Measurements from ENCODE around the gene WAC. TPM values are rescaled to one million over a fixed set of nuclear protein-coding genes. Genes with fewer than 3 reads are reported as not detected.

WAC gene
- total RNA-seq, 1 donor from 2014 or later = 115 TPM

GRCh38 chr10:28631896-28632583, 99.1 kb downstream of the WAC start:
- no peak for TF ChIP-seq CTCF (conservative IDR thresholded peaks at IDR 0.05)
- no peaks in the 10 kb centered on the region for H3K9me3 Mint-ChIP-seq
- no peaks in the 10 kb centered on the region for H3K36me3 Mint-ChIP-seq
- H3K27ac Mint-ChIP-seq = no peak overlapping the region
- no peak overlapping the region for H3K4me3 Mint-ChIP-seq
- H3K4me1 Mint-ChIP-seq (ENCODE audit: unreplicated experiment) = peaks cover 6% of the 10 kb centered on the region
- no peak for DNase-seq (ENCODE audit: extremely low spot score, unreplicated experiment)
- peaks cover 6% of the 10 kb centered on the region for H3K27me3 Mint-ChIP-seq

- H3K4me3 Mint-ChIP-seq = no peak overlapping the region
- no peaks in the 10 kb centered on the region for H3K36me3 Mint-ChIP-seq
- DNase-seq (ENCODE audit: extremely low spot score, unreplicated experiment) = no peak
- H3K4me1 Mint-ChIP-seq (ENCODE audit: unreplicated experiment) = peaks cover 6% of the 10 kb centered on the region
- peaks cover 6% of the 10 kb centered on the region for H3K27me3 Mint-ChIP-seq
- no peak overlapping the region for H3K27ac Mint-ChIP-seq
- no peaks in the 10 kb centered on the region for H3K9me3 Mint-ChIP-seq
- TF ChIP-seq CTCF (conservative IDR thresholded peaks at IDR 0.05) = no peak
Measured at GRCh38 chr10:28632584-28632945, 99.6 kb downstream of the WAC start.

GRCh38 chr10:28633750-28634149, 100.8 kb downstream of the WAC start:
- TF ChIP-seq CTCF (conservative IDR thresholded peaks at IDR 0.05) = no peak
- no peaks in the 10 kb centered on the region for H3K36me3 Mint-ChIP-seq
- no peak overlapping the region for H3K4me3 Mint-ChIP-seq
- no peaks in the 10 kb centered on the region for H3K4me1 Mint-ChIP-seq (ENCODE audit: unreplicated experiment)
- no peaks in the 10 kb centered on the region for H3K9me3 Mint-ChIP-seq
- H3K27ac Mint-ChIP-seq = no peak overlapping the region
- peaks cover 6% of the 10 kb centered on the region for H3K27me3 Mint-ChIP-seq
- no peak for DNase-seq (ENCODE audit: extremely low spot score, unreplicated experiment)

GRCh38 chr10:28637346-28637745, 104.4 kb downstream of the WAC start:
- H3K9me3 Mint-ChIP-seq = no peaks in the 10 kb centered on the region
- H3K4me3 Mint-ChIP-seq = no peak overlapping the region
- H3K36me3 Mint-ChIP-seq = no peaks in the 10 kb centered on the region
- no peak for DNase-seq (ENCODE audit: extremely low spot score, unreplicated experiment)
- no peak for TF ChIP-seq CTCF (conservative IDR thresholded peaks at IDR 0.05)
- H3K4me1 Mint-ChIP-seq (ENCODE audit: unreplicated experiment) = no peaks in the 10 kb centered on the region
- H3K27ac Mint-ChIP-seq = no peak overlapping the region
- peaks cover 4% of the 10 kb centered on the region for H3K27me3 Mint-ChIP-seq

- no peak for TF ChIP-seq CTCF (conservative IDR thresholded peaks at IDR 0.05)
- H3K9me3 Mint-ChIP-seq = no peaks in the 10 kb centered on the region
- no peak for DNase-seq (ENCODE audit: extremely low spot score, unreplicated experiment)
- no peaks in the 10 kb centered on the region for H3K36me3 Mint-ChIP-seq
- H3K4me3 Mint-ChIP-seq = no peak overlapping the region
- H3K4me1 Mint-ChIP-seq (ENCODE audit: unreplicated experiment) = no peaks in the 10 kb centered on the region
- H3K27me3 Mint-ChIP-seq = peaks cover 4% of the 10 kb centered on the region
- H3K27ac Mint-ChIP-seq = no peak overlapping the region
Measured at GRCh38 chr10:28638392-28638791, 105.5 kb downstream of the WAC start.

- no peaks in the 10 kb centered on the region for H3K36me3 Mint-ChIP-seq
- H3K9me3 Mint-ChIP-seq = no peaks in the 10 kb centered on the region
Measured at GRCh38 chr10:28640551-28640950, 107.6 kb downstream of the WAC start.

More at GRCh38 chr10:28640551-28640950, 107.6 kb downstream of the WAC start:
- H3K27me3 Mint-ChIP-seq = peaks cover 2% of the 10 kb centered on the region
- no peak overlapping the region for H3K27ac Mint-ChIP-seq
- no peak overlapping the region for H3K4me3 Mint-ChIP-seq
- no peaks in the 10 kb centered on the region for H3K4me1 Mint-ChIP-seq (ENCODE audit: unreplicated experiment)
- no peak for DNase-seq (ENCODE audit: extremely low spot score, unreplicated experiment)
- TF ChIP-seq CTCF (conservative IDR thresholded peaks at IDR 0.05) = no peak

Measured in type B pancreatic cell (in vitro differentiated cells).